ENCODE results near the gene CACNA1A. TPM values are rescaled to one million over a fixed set of nuclear protein-coding genes. Genes with fewer than 3 reads are reported as not detected.

Gene CACNA1A
- total and polyA plus RNA-seq, 2 of the 4 experiments (the other 2 are of a cell fraction): 5.9 to 15.0 TPM

- Histone ChIP-seq H2AK5ac (ENCODE audit: low read depth, low read length) (no peak overlapping the region), H3K27ac (ENCODE audit: insufficient read depth, low read length) (no peak overlapping the region), H3K18ac (ENCODE audit: low read depth, low read length) (no peak overlapping the region), H3K36me3 (ENCODE audit: control insufficient read depth, insufficient read depth, low read length) (no peaks in the 10 kb centered on the region), H3K9me3 (ENCODE audit: control insufficient read depth, insufficient read depth, low read length) (no peaks in the 10 kb centered on the region), H3K9me1 (ENCODE audit: insufficient read depth, low read length) (no peaks in the 10 kb centered on the region; the same call in 1 of the 2 replicates), H3K4me3 (ENCODE audit: insufficient read depth, low read depth, low read length) (no peak overlapping the region), H3K14ac (replicated peaks; ENCODE audit: low read depth, low read length) (no peak overlapping the region), H2BK15ac (ENCODE audit: low read depth, low read length) (no peak overlapping the region), H2BK5ac (ENCODE audit: low read depth, low read length, poor library complexity, severe bottlenecking) (no peak overlapping the region), H3K4ac (ENCODE audit: low read depth, low read length) (no peak overlapping the region), H4K8ac (ENCODE audit: low read depth in 2 of 2, low read length in 2 of 2) (no peak overlapping the region), H3K56ac (ENCODE audit: extremely low read depth, insufficient read depth, low read length) (no peak overlapping the region), H3K9ac (ENCODE audit: low read depth, low read length) (no peak overlapping the region), H3K23ac (ENCODE audit: low read depth, low read length) (no peak overlapping the region), H4K20me1 (ENCODE audit: insufficient read depth, low read length) (peaks cover 5% of the 10 kb centered on the region), H2AK9ac (replicated peaks; ENCODE audit: low read depth, low read length, poor library complexity) (no peak overlapping the region), H2BK20ac (ENCODE audit: low read depth, low read length) (no peak overlapping the region), H2AFZ (replicated peaks; ENCODE audit: low read length, poor library complexity) (no peak overlapping the region), H4K5ac (ENCODE audit: low read depth, low read length) (no peak overlapping the region), H3K79me1 (ENCODE audit: low read depth in 1 of 2, low read length in 2 of 2) (no peaks in the 10 kb centered on the region), H2BK120ac (ENCODE audit: low read depth, low read length) (no peak overlapping the region), H3K4me1 (ENCODE audit: control insufficient read depth, insufficient read depth, low read length) (no peaks in the 10 kb centered on the region), H3K4me2 (ENCODE audit: low read depth, low read length) (no peak overlapping the region), H4K91ac (ENCODE audit: insufficient read depth, low read depth, low read length) (no peak overlapping the region), H3K27me3 (ENCODE audit: control insufficient read depth, insufficient read depth, low read length) (no peaks in the 10 kb centered on the region)
- ChIA-PET CTCF (no interaction called here), POLR2A (ENCODE audit: unreplicated experiment) (no interaction called here)
- dilution Hi-C loops (cut with HindIII; ENCODE audit: low sequenced_read_pairs, unreplicated experiment) (no loop called here), intact Hi-C loops (cut with micrococcal nuclease) (no loop called here), in situ Hi-C loops (cut with MboI; ENCODE audit: low sequenced_read_pairs) (no loop called here)
- ATAC-seq (ENCODE audit: low read depth) (no peak), DNase-seq (no peak)
- TF ChIP-seq ELK1 (IDR thresholded peaks at IDR 0.05; ENCODE audit: borderline replicate concordance, low read depth, low read length): no peak
- no peak for TF ChIP-seq MAZ (IDR thresholded peaks at IDR 0.05; ENCODE audit: borderline replicate concordance, low read depth, low read length)
- no peak for TF ChIP-seq MXI1 (IDR thresholded peaks at IDR 0.05; ENCODE audit: borderline replicate concordance, low read depth, low read length)
- no peak for TF ChIP-seq POLR2A (IDR thresholded peaks at IDR 0.05; ENCODE audit: low read depth, low read length)
- TF ChIP-seq BHLHE40 (IDR thresholded peaks at IDR 0.05; ENCODE audit: low read depth, low read length): no peak
- no peak for TF ChIP-seq NFE2L2 (IDR thresholded peaks at IDR 0.05; ENCODE audit: low read depth, low read length)
- TF ChIP-seq CEBPB (IDR thresholded peaks at IDR 0.05; ENCODE audit: low read depth, low read length): no peak
- no peak for TF ChIP-seq CHD1 (IDR thresholded peaks at IDR 0.05; ENCODE audit: low read depth, low read length)
- no peak for TF ChIP-seq USF2 (IDR thresholded peaks at IDR 0.05; ENCODE audit: low read depth, low read length)
- no peak for TF ChIP-seq RAD21 (IDR thresholded peaks at IDR 0.05; ENCODE audit: low read length)
- TF ChIP-seq CTCF (conservative IDR thresholded peaks at IDR 0.05; ENCODE audit: low read depth, low read length): no peak
- no peak for TF ChIP-seq FOS (IDR thresholded peaks at IDR 0.05; ENCODE audit: low read depth, low read length)
- no peak for TF ChIP-seq RCOR1 (IDR thresholded peaks at IDR 0.05; ENCODE audit: insufficient replicate concordance, low read length)
- TF ChIP-seq MAFK (IDR thresholded peaks at IDR 0.05; ENCODE audit: low read depth, low read length): no peak
- TF ChIP-seq RFX5 (IDR thresholded peaks at IDR 0.05; ENCODE audit: low read depth, low read length): no peak
- no peak for TF ChIP-seq SMC3 (IDR thresholded peaks at IDR 0.05; ENCODE audit: low read depth, low read length)
- no TSS peak for BruUV-seq (replicated peaks)
- 60% methylated on average over 2 of the region's 6 CpGs; no CpG with 5 or more reads in 1 of the 2 experiments for WGBS, 2 experiments (ENCODE audit: extremely low coverage in 2 of 2, insufficient read length in 1 of 2)
Measured at GRCh38 chr19:13437919-13438618, 68.2 kb downstream of the CACNA1A start.

Data from IMR-90 (cell line).